Peyer's patch (tissue), 4 donors: ENCODE data around the gene DPP3. TPM values are rescaled to one million over a fixed set of nuclear protein-coding genes. Genes with fewer than 3 reads are reported as not detected.

Experiments used
- DNase-seq, 3 donors: peaks; one replicate each; pipeline ENCODE4 v3.0.0-alpha.2; 2017 to 2019
- H3K27ac ChIP-seq, 4 donors: fragments of 200-600 bp; sonication (generic); one replicate each; pipeline ENCODE4 v1.5.1; 2016 to 2019
- H3K27me3 ChIP-seq, 2 donors: fragments of 200-600 bp; sonication (generic); one replicate each; pipeline ENCODE4 v1.5.1; 2019
- H3K36me3 ChIP-seq, 3 donors: fragments of 200-600 bp; sonication (generic); one replicate each; pipeline ENCODE4 v1.5.1; 2016 to 2019
- H3K4me1 ChIP-seq, 4 donors: fragments of 200-600 bp; sonication (generic); one replicate each; pipeline ENCODE4 v1.5.1; 2016 to 2019
- H3K4me3 ChIP-seq, 4 donors: fragments of 200-600 bp; sonication (generic); 1 replicate in 3 of 4; 2 replicates in 1 of 4; pipeline ENCODE4 v1.5.1; 2016 to 2019; ENCODE audit warnings: mild to moderate bottlenecking in 1 of 4
- H3K9me3 ChIP-seq, 4 donors: fragments of 200-600 bp; sonication (generic); one replicate each; pipeline ENCODE4 v1.5.1; 2016 to 2019; ENCODE audit warnings: mild to moderate bottlenecking in 1 of 4
- CTCF ChIP-seq, 6 experiments: fragments of 450-650 bp in 4 of 6; fragments of 200-600 bp in 2 of 6; sonication (generic) in 1 of 6; IDR thresholded peaks; one replicate each; pipeline ENCODE4 v1.5.1; 2017 to 2019; ENCODE audit warnings: antibody characterized with exemption in 6 of 6, mild to moderate bottlenecking in 3 of 6, moderate library complexity in 1 of 6
- POLR2A ChIP-seq, 2 donors: fragments of 450-650 bp; IDR thresholded peaks; one replicate each; pipeline ENCODE4 v1.5.1; 2017; ENCODE audit warnings: antibody characterized with exemption in 2 of 2, mild to moderate bottlenecking in 2 of 2, moderate library complexity in 2 of 2
- small RNA-seq, 2 donors: library from RNA; depleted of rRNA; stranded (forward); fragments of <200 nt; gene quantifications; one replicate each; pipeline ENCODE3, GENCODE V24; 2016
- total RNA-seq, 4 donors: library from RNA; depleted of rRNA; stranded (reverse); fragments of >200 nt; gene quantifications; one replicate each; pipeline ENCODE4 v1.1.0, GENCODE V29; 2016

The DPP3 gene
- total RNA-seq, 4 donors from 2014 or later: 58.3 to 66.8 (median 63.2) TPM

DNA sequence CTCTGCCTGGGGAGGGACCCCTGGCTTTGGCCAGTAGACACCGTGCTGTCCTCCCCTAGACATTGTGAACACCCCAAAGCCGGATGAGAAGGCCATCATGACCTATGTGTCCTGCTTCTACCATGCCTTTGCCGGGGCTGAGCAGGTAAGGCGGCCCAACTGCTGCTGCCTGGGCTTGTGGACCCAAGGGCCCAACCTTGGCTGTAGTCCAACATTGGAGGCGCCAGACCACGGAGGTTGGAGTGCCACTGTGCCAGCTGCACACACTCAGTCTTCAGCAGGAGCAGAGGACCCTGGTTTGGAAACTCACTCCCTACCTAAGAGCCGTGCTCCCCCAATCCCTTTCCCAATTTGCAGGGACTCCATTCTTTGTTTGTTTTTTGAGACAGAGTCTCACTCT, 75.9 kb downstream of the DPP3 start:
- H3K9me3 ChIP-seq: no peaks in the 10 kb centered on the region
- no peaks in the 10 kb centered on the region for H3K36me3 ChIP-seq
- peaks cover 0 to 11% (median 2%) of the 10 kb centered on the region in 4 donors for H3K4me1 ChIP-seq
- no peak overlapping the region for H3K27ac ChIP-seq
- H3K27me3 ChIP-seq: no peaks in the 10 kb centered on the region
- no peak for TF ChIP-seq CTCF (IDR thresholded peaks at IDR 0.05)
- no peak for TF ChIP-seq POLR2A (IDR thresholded peaks at IDR 0.05)
- no peak for DNase-seq
- no peak overlapping the region for H3K4me3 ChIP-seq

GRCh38 chr11:66557733-66558326, 77.6 kb downstream of the DPP3 start:
- peaks cover 0 to 11% (median 2%) of the 10 kb centered on the region in 4 donors for H3K4me1 ChIP-seq
- H3K27ac ChIP-seq: no peak overlapping the region
- TF ChIP-seq POLR2A (IDR thresholded peaks at IDR 0.05): no peak
- TF ChIP-seq CTCF (IDR thresholded peaks at IDR 0.05): no peak
- no peaks in the 10 kb centered on the region for H3K9me3 ChIP-seq
- no peak overlapping the region for H3K4me3 ChIP-seq
- H3K27me3 ChIP-seq: no peaks in the 10 kb centered on the region
- no peak for DNase-seq
- H3K36me3 ChIP-seq: no peaks in the 10 kb centered on the region

Small RNA genes within 50 kb of the gene (small RNA-seq; reads per million reads assigned to genes)
- 0 reads per million in 2 donors for gene RF00416

Other genes starting within 250 kb of the DPP3 start
- 10 to 100 TPM in 3 of 4 donors, 1 to 10 TPM in 1; 8.3 to 28.0 (median 13.2) TPM for gene KLC2, start 222.7 kb upstream of the DPP3 start, total RNA-seq
- 100 to 1,000 TPM in 2 of 4 donors, 10 to 100 TPM in 2; 80.0 to 161 (median 103) TPM for gene RAB1B, start 211.8 kb upstream of the DPP3 start, total RNA-seq
- not detected for gene CNIH2, start 202.3 kb upstream of the DPP3 start, total RNA-seq
- gene YIF1A, start 191.3 kb upstream of the DPP3 start, total RNA-seq: 100 to 1,000 TPM in 3 of 4 donors, 10 to 100 TPM in 1; 52.0 to 132 (median 115) TPM
- under 1 TPM in 2 of 4 donors, not detected in 2; 0.27 to 0.35 TPM for gene TMEM151A, start 188.5 kb upstream of the DPP3 start, total RNA-seq
- gene CD248, start 163.4 kb upstream of the DPP3 start, total RNA-seq: 10 to 100 TPM in 3 of 4 donors, 1 to 10 TPM in 1; 2.9 to 44.6 (median 12.0) TPM
- 10 to 100 TPM in 2 of 4 donors, 1 to 10 TPM in 2; 4.1 to 18.9 (median 10.8) TPM for gene RIN1, start 144.0 kb upstream of the DPP3 start, total RNA-seq
- gene BRMS1, start 135.3 kb upstream of the DPP3 start, total RNA-seq: 10 to 100 TPM; 36.9 to 63.5 (median 50.3) TPM
- 10 to 100 TPM in 3 of 4 donors, 1 to 10 TPM in 1; 1.7 to 21.9 (median 18.8) TPM for gene B4GAT1, start 132.8 kb upstream of the DPP3 start, total RNA-seq
- gene SLC29A2, start 108.7 kb upstream of the DPP3 start, total RNA-seq: 10 to 100 TPM in 3 of 4 donors, 1 to 10 TPM in 1; 7.4 to 21.6 (median 17.1) TPM
- gene NPAS4, start 59.4 kb upstream of the DPP3 start, total RNA-seq: not detected
- gene MRPL11, start 41.6 kb upstream of the DPP3 start, total RNA-seq: 10 to 100 TPM; 24.7 to 34.9 (median 28.9) TPM
- 10 to 100 TPM in 2 of 4 donors, 1 to 10 TPM in 2; 5.6 to 11.6 (median 10.0) TPM for gene PELI3, start 13.5 kb upstream of the DPP3 start, total RNA-seq
- 100 to 1,000 TPM in 1 of 4 donors, 10 to 100 TPM in 3; 25.6 to 167 (median 73.4) TPM for gene BBS1, start 30.2 kb downstream of the DPP3 start, total RNA-seq
- 10 to 100 TPM in 3 of 4 donors, 1 to 10 TPM in 1; 9.1 to 29.3 (median 15.3) TPM for gene ZDHHC24, start 65.6 kb downstream of the DPP3 start, total RNA-seq
- not detected for gene ACTN3, start 66.5 kb downstream of the DPP3 start, total RNA-seq
- gene CTSF, start 88.2 kb downstream of the DPP3 start, total RNA-seq: 10 to 100 TPM in 3 of 4 donors, 1 to 10 TPM in 1; 5.4 to 24.3 (median 21.8) TPM
- under 1 TPM in 2 of 4 donors, not detected in 2; 0.35 to 0.38 TPM for gene CCDC87, start 112.6 kb downstream of the DPP3 start, total RNA-seq
- gene CCS, start 112.8 kb downstream of the DPP3 start, total RNA-seq: 10 to 100 TPM; 30.6 to 70.1 (median 47.2) TPM
- 10 to 100 TPM; 56.7 to 91.4 (median 74.6) TPM for gene RBM14, start 136.2 kb downstream of the DPP3 start, total RNA-seq
- 10 to 100 TPM; 64.6 to 90.8 (median 75.3) TPM for gene RBM4, start 158.3 kb downstream of the DPP3 start, total RNA-seq
- 10 to 100 TPM; 15.2 to 33.0 (median 21.7) TPM for gene RBM4B, start 197.5 kb downstream of the DPP3 start, total RNA-seq
- 10 to 100 TPM in 2 of 4 donors, 1 to 10 TPM in 2; 1.7 to 23.1 (median 6.0) TPM for gene SPTBN2, start 248.8 kb downstream of the DPP3 start, total RNA-seq